Endothelial cell of umbilical vein (primary cell): ENCODE measurements around the gene XYLT1. TPM values are rescaled to one million over a fixed set of nuclear protein-coding genes. Genes with fewer than 3 reads are reported as not detected.

Experiments
- BruUV-seq: library from RNA; stranded (reverse); fragments of 400-500 nt; replicated peaks from 2 replicates; lab custom pipeline; 2021; lab: Mats Ljungman, UMichigan
- CTCF ChIA-PET: fragments of 300-600, 350-600 bp; sonication (Branson Sonifier 250); formaldehyde crosslinking; loops from one replicate; lab custom pipeline; 2021; ENCODE audit warnings: antibody characterized with exemption, inconsistent platforms; lab: Charles Lee
- POLR2A ChIA-PET: fragments of 300-600, 350-600 bp; sonication (Branson Sonifier 250); formaldehyde crosslinking; loops from one replicate; lab custom pipeline; 2021; ENCODE audit warnings: antibody characterized with exemption, inconsistent platforms; lab: Charles Lee
- DNase-seq: peaks from one replicate; pipeline ENCODE4 v3.0.0-alpha.2; 2011; ENCODE audit warnings: low read depth, low spot score
- FAIRE-seq: peaks from 2 replicates; lab custom pipeline; 2011; peaks lifted over from hg19 to GRCh38; lab: Jason Lieb, UNC
- H2AFZ ChIP-seq: 2 replicates; pipeline ENCODE4 v1.6.0; 2012; ENCODE audit warnings: low read depth, low read length, control low read depth, inconsistent platforms
- H3K27ac ChIP-seq: 2 replicates; pipeline ENCODE4 v1.5.1; 2011; ENCODE audit warnings: low read depth, mild to moderate bottlenecking, control low read depth, low read length, moderate library complexity; ENCODE audit not compliant: insufficient read depth
- H3K27me3 ChIP-seq, 2 experiments: 2 replicates each; pipeline versions ENCODE4 v1.6.0 to v1.6.1; 2011; ENCODE audit warnings: low read length in 2 of 2, mixed read lengths in 1 of 2; ENCODE audit not compliant: control insufficient read depth in 2 of 2, insufficient read depth in 2 of 2
- H3K36me3 ChIP-seq, 2 experiments: 2 replicates in 1 of 2; 3 replicates in 1 of 2; pipeline ENCODE4 v1.5.1; 2011; ENCODE audit warnings: low read length in 2 of 2, mild to moderate bottlenecking in 1 of 2, moderate library complexity in 1 of 2; ENCODE audit not compliant: control insufficient read depth in 2 of 2, insufficient read depth in 2 of 2; ENCODE audit errors: extremely low read depth in 1 of 2
- H3K4me1 ChIP-seq: 3 replicates; pipeline ENCODE4 v1.5.1; 2011; ENCODE audit warnings: mild to moderate bottlenecking, low read length; ENCODE audit not compliant: control insufficient read depth, insufficient read depth; ENCODE audit errors: extremely low read depth
- H3K4me2 ChIP-seq: 2 replicates; pipeline ENCODE4 v1.6.1; 2011; ENCODE audit warnings: low read length, control low read depth, mixed read lengths; ENCODE audit not compliant: insufficient read depth
- H3K4me3 ChIP-seq, 3 experiments: fragments of 200-600 bp in 1 of 3; sonication (generic), shearing (Covaris generic) in 1 of 3; replicated peaks in 1 of 3; 2 replicates each; pipeline ENCODE4 v1.5.1; 2011 to 2016; ENCODE audit warnings: control low read depth in 3 of 3, low read length in 3 of 3, mild to moderate bottlenecking in 2 of 3, inconsistent platforms in 1 of 3, low read depth in 1 of 3, moderate library complexity in 1 of 3; ENCODE audit not compliant: insufficient read depth in 1 of 3
- H3K79me2 ChIP-seq: 2 replicates; pipeline ENCODE4 v1.6.0; 2012; ENCODE audit warnings: low read length, inconsistent platforms; ENCODE audit not compliant: control insufficient read depth, insufficient read depth
- H3K9ac ChIP-seq: replicated peaks from 2 replicates; pipeline ENCODE3; 2011; ENCODE audit warnings: low read length, control low read depth; ENCODE audit not compliant: insufficient read depth; ENCODE audit errors: extremely low read depth
- H3K9me1 ChIP-seq: replicated peaks from 3 replicates; pipeline ENCODE4 v1.6.0; 2011; ENCODE audit warnings: mild to moderate bottlenecking, low read length; ENCODE audit not compliant: control insufficient read depth, insufficient read depth; ENCODE audit errors: extremely low read depth
- H3K9me3 ChIP-seq: replicated peaks from 2 replicates; pipeline ENCODE4 v1.5.1; 2012; ENCODE audit warnings: low read length, inconsistent platforms; ENCODE audit not compliant: control insufficient read depth, insufficient read depth
- H4K20me1 ChIP-seq: replicated peaks from 2 replicates; pipeline ENCODE3; 2011; ENCODE audit warnings: mild to moderate bottlenecking, low read length; ENCODE audit not compliant: control insufficient read depth, insufficient read depth; ENCODE audit errors: extremely low read depth
- CTCF ChIP-seq, 2 donors: IDR thresholded peaks; 1 replicate in 1 of 2; 2 replicates in 1 of 2; pipeline ENCODE4 v1.5.1; 2011; ENCODE audit warnings: low read length in 2 of 2, mild to moderate bottlenecking in 2 of 2, moderate library complexity in 2 of 2, control low read depth in 1 of 2, inconsistent platforms in 1 of 2, low read depth in 1 of 2; ENCODE audit not compliant: insufficient read depth in 1 of 2; ENCODE audit errors: extremely low read depth in 1 of 2
- EZH2 ChIP-seq: IDR thresholded peaks from 2 replicates; pipeline ENCODE4 v1.6.1; 2012; ENCODE audit warnings: borderline replicate concordance, low read depth, mild to moderate bottlenecking, moderate library complexity, low read length, inconsistent platforms; ENCODE audit not compliant: severe bottlenecking
- FOS ChIP-seq: IDR thresholded peaks from 2 replicates; pipeline ENCODE4 v1.6.1; 2011; ENCODE audit warnings: mild to moderate bottlenecking, low read length, moderate library complexity, borderline replicate concordance; ENCODE audit not compliant: insufficient read depth
- GATA2 ChIP-seq: IDR thresholded peaks from 2 replicates; pipeline ENCODE4 v1.7.0; 2011; ENCODE audit warnings: low read depth, mild to moderate bottlenecking, moderate library complexity, mixed read lengths, low read length; ENCODE audit not compliant: insufficient read length, insufficient read depth
- JUN ChIP-seq: IDR thresholded peaks from 2 replicates; pipeline ENCODE4 v1.6.1; 2011; ENCODE audit warnings: borderline replicate concordance, low read depth; ENCODE audit not compliant: insufficient read length, insufficient read depth
- MYC ChIP-seq: IDR thresholded peaks from one replicate; pipeline ENCODE4 v1.6.1; 2011; ENCODE audit warnings: mild to moderate bottlenecking, low read depth, low read length
- POLR2A ChIP-seq: IDR thresholded peaks from 2 replicates; pipeline ENCODE4 v1.6.1; 2012; ENCODE audit warnings: low read depth, mild to moderate bottlenecking, control low read depth, low read length
- POLR2AphosphoS5 ChIP-seq: IDR thresholded peaks from 2 replicates; pipeline ENCODE4 v1.6.1; 2012; ENCODE audit warnings: low read depth, mild to moderate bottlenecking, control low read depth, low read length, moderate library complexity; ENCODE audit not compliant: insufficient read depth
- dilution Hi-C: fragments of 300-500 bp; cut with MboI; formaldehyde crosslinking; loops from one replicate; pipeline ENCODE4 v1.15.0; 2019; ENCODE audit warnings: low sequenced_read_pairs; ENCODE audit not compliant: extremely low pct_ligation_motif_present
- intact Hi-C: fragments of 100-400 bp; cut with micrococcal nuclease; formaldehyde crosslinking; loops from one replicate; pipeline ENCODE4 v1.10.0; 2022
- polyA plus RNA-seq, 4 experiments: library from polyadenylated mRNA; depleted of rRNA in 3 of 4; stranded (reverse) in 3 of 4; unstranded in 1 of 4; fragments of >200 nt; gene quantifications; 2 replicates each; pipeline versions ENCODE4 v1.2.1 to v1.2.3, GENCODE V29; 2011 to 2012; ENCODE audit warnings: missing spikeins in 1 of 4
- total RNA-seq: library from RNA; stranded (reverse); gene quantifications from 2 replicates; pipeline ENCODE4 v1.2.3, GENCODE V29; 2021
- TF ChIP-seq, protein P1 (sequence below): IDR thresholded peaks from 2 replicates; pipeline ENCODE4 v1.6.1; 2011; ENCODE audit not compliant: insufficient read depth, insufficient read length

XYLT1 gene
- total and polyA plus RNA-seq, 2 donors (not counting 3 experiments of a cell fraction or from before 2014, with no cell fraction given) = 0.63 to 2.9 TPM

GRCh38 chr16:17353561-17353960 lies 117.2 kb downstream of the XYLT1 start:
- Histone ChIP-seq H3K79me2 (no peaks in the 10 kb centered on the region), H3K9ac (no peak overlapping the region), H3K27ac (no peak overlapping the region), H3K9me1 (no peaks in the 10 kb centered on the region), H3K9me3 (no peaks in the 10 kb centered on the region), H4K20me1 (no peaks in the 10 kb centered on the region), H3K4me2 (no peak overlapping the region), H2AFZ (no peak overlapping the region), H3K27me3 (peaks cover 0 to 3% of the 10 kb centered on the region in 2 experiments), H3K4me1 (no peaks in the 10 kb centered on the region), H3K36me3 (no peaks in the 10 kb centered on the region), H3K4me3 (no peak overlapping the region)
- TF ChIP-seq EZH2 (no peak), MYC (no peak), POLR2A (no peak), POLR2AphosphoS5 (no peak), JUN (no peak), FOS (no peak), CTCF (IDR thresholded peaks at IDR 0.05; ENCODE audit: extremely low read depth in 1 of 2, insufficient read depth in 1 of 2, low read depth in 1 of 2, low read length in 2 of 2) (no peak), GATA2 (no peak)
- TF ChIP-seq, protein P1, sequence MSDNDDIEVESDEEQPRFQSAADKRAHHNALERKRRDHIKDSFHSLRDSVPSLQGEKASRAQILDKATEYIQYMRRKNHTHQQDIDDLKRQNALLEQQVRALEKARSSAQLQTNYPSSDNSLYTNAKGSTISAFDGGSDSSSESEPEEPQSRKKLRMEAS = no peak
- no peak for FAIRE-seq
- no TSS peak for BruUV-seq
- DNase-seq = no peak
- ChIA-PET CTCF (no interaction called here), POLR2A (no interaction called here)
- dilution Hi-C loops (no loop called here), intact Hi-C loops (loop anchor here (10.0 kb wide), 1 partner anchor 111 kb away; no protein-coding TSS in a partner anchor)
